K562 (cell line): ENCODE measurements around the gene HMX3. TPM values are rescaled to one million over a fixed set of nuclear protein-coding genes. Genes with fewer than 3 reads are reported as not detected.

Experiments
- CHD7 ChIP-seq: fragments of 200-600 bp; sonication (generic); IDR thresholded peaks from one replicate; pipeline ENCODE4 v1.6.1; 2012; ENCODE audit warnings: mild to moderate bottlenecking, low read depth, low read length, inconsistent platforms
- XRCC5 ChIP-seq: fragments of 200-400 bp; formaldehyde crosslinking; IDR thresholded peaks from 2 replicates; pipeline ENCODE4 v1.6.1; 2017; ENCODE audit warnings: low read depth, mild to moderate bottlenecking, low read length
- ZEB2 ChIP-seq: fragments of 450-650 bp; IDR thresholded peaks from 2 replicates; pipeline ENCODE4 v1.6.1; 2016
- ZNF134 ChIP-seq: fragments of 250-450 bp; sonication (Bioruptor Pico); conservative IDR thresholded peaks from 2 replicates; pipeline ENCODE4 v1.4.0; 2020
- polyA plus RNA-seq, 8 experiments: library from polyadenylated mRNA; depleted of rRNA in 4 of 8; stranded (reverse) in 5 of 8; unstranded in 3 of 8; fragments of >200 nt; fragmentation: Nextera tagmentation in 2 of 8; fragmentation: Illumina TruSeq in 1 of 8; extraction: Ambion mirVana in 2 of 8; extraction: Trizol in 1 of 8; gene quantifications; 2 replicates each; pipeline versions ENCODE4 v1.2.1 to v1.2.3, GENCODE V29; 2011 to 2014; ENCODE audit warnings: inconsistent platforms in 1 of 8, missing spikeins in 1 of 8
- total RNA-seq, 7 experiments: library from RNA; depleted of rRNA in 6 of 7; stranded (reverse); fragments of >200 nt in 6 of 7; fragmentation: Illumina TruSeq in 2 of 7; extraction: Trizol in 2 of 7; gene quantifications; 2 replicates each; pipeline versions ENCODE4 v1.2.1 to v1.2.3, GENCODE V29; 2011 to 2021; ENCODE audit warnings: low replicate concordance in 1 of 7

The HMX3 gene
- total and polyA plus RNA-seq, 9 of the 15 experiments (the other 6 are each of a cell fraction or from before 2014, with no cell fraction given): 0.55 to 43.5 (median 7.4) TPM; not detected in 2

DNA sequence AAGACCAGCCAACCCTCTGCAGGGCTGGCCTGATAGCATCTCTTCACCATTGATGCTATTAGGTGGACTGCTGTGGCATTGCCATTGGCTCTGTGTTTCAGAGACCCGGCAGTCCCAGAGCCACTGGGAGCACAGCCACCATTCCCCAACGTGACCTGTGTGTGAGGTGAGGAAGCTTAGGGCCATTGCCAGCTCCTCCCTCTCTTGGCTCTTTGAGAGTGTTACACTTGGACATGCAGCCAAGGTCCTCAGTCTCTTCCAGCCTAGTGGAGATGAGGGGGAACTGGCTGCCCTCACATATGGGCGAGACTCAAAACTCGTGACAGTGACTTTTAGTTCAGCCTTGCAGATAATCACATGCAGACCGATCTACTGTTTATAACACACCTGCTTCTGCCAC lies 39.3 kb upstream of the HMX3 start (continued):
- TF ChIP-seq CHD7 (no peak), XRCC5 (no peak), ZEB2 (no peak), ZNF134 (CRISPR knock-in tag) (no peak)
